Embryonic facial prominence (tissue), 1 donor: ENCODE data around the gene IGSF9.

Source experiments
- DNase-seq: peaks from one replicate; pipeline ENCODE4 v3.0.0-alpha.2; 2016; ENCODE audit errors: extremely low spot score

IGSF9 gene

DNA sequence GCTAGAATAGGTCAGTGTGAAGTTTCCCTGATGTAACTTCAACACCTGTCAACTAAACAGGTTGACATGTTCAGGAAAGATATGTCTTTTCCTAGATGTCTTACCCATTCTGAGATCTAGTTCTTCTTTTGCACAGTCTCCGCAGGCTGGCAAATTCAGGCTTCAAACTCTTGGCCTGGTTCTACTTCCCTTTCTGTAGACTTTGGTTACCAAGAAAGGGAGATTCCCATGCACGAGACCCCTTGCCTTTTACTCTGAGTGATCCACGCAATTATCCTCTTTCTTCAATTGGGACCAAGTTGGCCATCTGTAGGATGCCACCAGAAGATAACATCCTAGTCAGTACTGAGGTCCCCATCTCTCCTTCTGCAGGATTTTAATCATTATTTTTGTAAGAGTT is 47.5 kb downstream of the IGSF9 start:
- no peak for DNase-seq

DNA sequence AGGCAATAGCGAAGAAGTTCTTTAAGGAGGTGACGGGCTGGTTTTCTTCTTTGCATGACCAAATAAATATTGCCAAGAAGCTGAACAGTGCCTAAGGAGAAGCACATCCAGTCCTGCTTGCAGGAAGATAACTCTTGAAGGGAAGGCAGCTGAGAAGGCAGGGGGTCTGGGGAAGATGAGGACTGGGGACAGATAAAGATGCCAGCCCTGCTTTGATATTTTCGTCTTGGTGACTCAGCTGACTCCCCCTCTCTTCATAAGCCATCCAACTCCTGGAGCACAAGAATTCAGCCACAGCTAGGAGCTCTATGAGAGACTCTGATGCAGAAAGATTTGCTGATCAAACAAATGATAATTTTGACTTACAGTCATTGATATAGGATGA is 48.9 kb downstream of the IGSF9 start:
- DNase-seq: no peak

DNA sequence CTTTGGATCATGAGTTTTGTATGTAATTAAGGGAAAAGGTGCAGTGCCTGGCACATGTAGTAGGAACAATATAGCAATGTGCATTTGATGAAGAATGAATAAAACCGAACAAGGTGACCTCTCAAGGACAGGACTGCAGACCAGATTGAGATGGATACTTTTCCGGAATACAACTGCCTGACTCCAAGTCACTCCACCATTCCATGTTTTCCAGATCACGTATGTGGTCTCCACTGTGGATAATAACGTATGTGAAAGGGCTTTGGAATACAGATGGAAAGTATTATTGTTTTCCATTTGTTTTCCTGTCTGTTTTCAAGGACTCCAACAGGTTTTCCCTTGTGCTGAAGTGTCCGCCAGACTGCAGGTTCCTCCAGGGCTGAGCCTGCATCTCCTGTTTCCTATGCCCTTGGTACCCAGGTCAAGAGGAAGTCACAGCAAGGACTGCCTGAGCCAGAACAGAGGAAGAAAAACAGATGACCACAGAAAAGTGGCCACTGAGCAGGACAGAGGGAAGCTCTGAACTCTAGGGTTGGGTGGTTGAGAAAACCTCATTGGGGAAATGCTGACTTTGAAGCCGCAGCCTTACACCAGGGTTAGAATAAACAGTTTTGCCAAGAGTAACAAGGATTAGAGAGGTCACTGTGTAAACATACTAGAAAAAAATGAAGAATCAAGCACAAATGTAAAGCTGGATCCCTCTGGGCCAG is 49.4 kb downstream of the IGSF9 start:
- DNase-seq: peak; percentile 32

GRCh38 chr1:159895286-159895685 is 50.1 kb downstream of the IGSF9 start:
- DNase-seq: no peak

GRCh38 chr1:159892944-159893343 is 52.5 kb downstream of the IGSF9 start:
- no peak for DNase-seq

GRCh38 chr1:159891275-159892157 is 53.9 kb downstream of the IGSF9 start:
- no peak for DNase-seq

DNA sequence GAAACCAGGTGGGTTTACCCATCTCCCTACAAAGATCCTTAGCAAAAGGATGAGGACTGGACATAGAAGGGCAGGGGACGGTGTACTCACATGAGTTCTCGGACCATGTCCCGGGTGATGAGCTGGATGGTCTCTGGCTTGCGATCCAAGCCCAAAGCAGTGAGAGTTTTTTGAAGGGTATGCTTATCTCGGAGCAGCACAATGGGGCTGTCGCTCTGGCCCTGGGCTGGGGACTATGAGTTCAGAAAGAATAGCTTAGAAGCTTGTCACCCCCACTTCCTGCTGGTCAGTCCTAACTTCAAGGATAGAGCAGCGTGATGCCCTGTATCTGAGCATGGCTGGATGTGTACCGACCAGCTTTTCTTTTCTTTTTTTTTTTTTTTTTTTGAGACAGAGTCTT is 55.0 kb downstream of the IGSF9 start:
- DNase-seq: no peak

- DNase-seq: no peak
Observed at GRCh38 chr1:159889821-159890252, 55.6 kb downstream of the IGSF9 start.

- no peak for DNase-seq
Observed at GRCh38 chr1:159889202-159889601, 56.2 kb downstream of the IGSF9 start.

GRCh38 chr1:159884296-159884695 is 61.1 kb downstream of the IGSF9 start:
- DNase-seq: no peak

- no peak for DNase-seq
Observed at GRCh38 chr1:159883134-159883533, 62.3 kb downstream of the IGSF9 start.

DNA sequence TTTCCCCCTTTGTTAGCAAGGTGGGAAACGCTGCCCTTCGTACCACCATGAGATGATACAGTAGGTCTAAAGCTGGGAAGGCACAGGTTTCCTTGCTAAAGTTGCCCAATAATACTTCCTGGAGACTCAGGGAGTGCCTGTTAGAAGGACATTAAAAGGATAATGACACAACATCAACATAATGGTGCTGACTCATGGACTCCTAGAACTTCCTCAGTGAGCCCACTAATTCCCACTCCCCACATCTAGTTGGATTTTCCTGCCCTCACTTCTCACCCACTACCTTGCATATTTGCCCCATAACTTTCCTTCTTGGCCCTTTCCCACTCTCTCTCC is 62.9 kb downstream of the IGSF9 start:
- DNase-seq: no peak

DNA sequence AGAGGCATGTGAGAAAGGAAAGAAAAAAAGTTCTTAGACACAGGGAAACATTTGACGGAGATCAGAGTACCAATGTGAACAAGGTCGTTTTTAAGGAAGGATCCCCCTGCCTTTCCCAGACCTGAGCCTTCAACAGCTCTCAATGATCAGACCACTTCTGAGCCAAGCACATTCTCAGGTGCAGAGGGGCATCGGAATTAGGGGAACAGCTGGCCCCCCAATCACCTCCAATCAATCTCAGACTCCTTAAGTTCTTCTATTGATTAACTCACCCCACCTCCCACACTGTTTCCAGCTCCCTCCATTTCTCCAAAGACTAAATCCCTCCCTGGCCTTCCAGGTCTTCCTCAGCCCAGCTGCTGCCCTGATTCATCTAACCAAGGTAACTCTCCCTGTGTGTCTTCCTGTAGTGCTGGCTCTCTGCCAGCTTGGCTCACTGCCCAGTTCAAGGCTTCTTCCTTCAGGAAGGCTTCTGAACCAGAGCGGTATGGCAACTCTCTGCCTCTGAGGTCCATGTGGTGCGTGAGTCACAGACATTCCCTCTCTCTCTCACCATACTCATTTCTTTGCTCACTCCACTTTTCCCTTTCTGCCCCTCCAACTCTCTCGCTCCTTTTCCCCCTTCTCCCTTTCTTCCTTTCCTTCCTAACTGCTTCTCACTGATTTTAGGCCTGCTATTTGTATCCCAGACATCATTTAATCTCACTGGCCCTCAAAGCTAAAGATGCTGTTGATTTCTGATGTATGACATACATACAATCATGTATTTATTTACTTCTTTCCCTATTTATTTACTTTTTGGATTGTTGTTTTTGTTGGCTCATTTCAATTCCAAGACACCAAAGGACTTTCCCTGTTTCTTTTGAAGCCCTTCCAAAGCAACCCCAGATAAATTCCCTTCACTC is 63.5 kb downstream of the IGSF9 start:
- DNase-seq: no peak

DNA sequence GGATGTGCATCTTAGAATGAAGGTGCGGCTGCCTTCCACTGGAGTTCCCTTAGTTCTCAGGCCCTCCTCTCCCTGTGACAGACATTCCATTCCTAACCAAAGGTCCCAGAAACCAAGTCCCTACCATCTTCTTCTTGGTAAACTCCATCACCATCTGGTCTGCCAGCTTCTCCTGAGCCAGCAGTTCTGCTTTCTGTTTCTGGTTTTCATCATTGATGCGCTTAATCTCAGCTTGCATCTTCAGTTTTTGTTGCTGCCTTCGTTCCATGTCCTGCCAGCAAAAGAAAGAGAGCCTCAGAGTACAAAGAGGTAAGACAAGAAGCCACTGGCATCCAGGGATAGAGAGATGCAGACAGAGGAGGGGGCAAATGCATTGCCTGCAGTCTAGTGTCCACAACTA is 65.0 kb downstream of the IGSF9 start:
- DNase-seq: no peak

DNA sequence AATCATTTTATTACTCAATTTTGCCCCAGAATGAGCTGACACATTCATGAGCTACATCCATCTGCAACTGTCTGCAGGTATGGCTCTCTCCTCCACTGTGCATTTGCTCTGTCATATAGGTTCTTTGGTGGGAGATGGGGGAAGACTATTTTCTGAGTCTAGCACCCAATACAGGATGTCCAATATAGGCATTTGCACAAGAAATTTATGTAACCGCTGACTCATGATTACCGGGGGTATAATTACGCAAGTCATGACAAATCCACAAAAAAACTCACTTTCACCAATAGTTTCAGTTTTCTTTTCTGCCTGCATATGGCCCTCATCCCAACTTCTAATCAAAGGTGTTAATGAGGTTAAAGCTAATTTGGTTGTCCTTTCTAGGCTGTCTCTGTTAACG is 65.4 kb downstream of the IGSF9 start:
- no peak for DNase-seq

- DNase-seq: no peak
Observed at GRCh38 chr1:159879136-159879535, 66.3 kb downstream of the IGSF9 start.

DNA sequence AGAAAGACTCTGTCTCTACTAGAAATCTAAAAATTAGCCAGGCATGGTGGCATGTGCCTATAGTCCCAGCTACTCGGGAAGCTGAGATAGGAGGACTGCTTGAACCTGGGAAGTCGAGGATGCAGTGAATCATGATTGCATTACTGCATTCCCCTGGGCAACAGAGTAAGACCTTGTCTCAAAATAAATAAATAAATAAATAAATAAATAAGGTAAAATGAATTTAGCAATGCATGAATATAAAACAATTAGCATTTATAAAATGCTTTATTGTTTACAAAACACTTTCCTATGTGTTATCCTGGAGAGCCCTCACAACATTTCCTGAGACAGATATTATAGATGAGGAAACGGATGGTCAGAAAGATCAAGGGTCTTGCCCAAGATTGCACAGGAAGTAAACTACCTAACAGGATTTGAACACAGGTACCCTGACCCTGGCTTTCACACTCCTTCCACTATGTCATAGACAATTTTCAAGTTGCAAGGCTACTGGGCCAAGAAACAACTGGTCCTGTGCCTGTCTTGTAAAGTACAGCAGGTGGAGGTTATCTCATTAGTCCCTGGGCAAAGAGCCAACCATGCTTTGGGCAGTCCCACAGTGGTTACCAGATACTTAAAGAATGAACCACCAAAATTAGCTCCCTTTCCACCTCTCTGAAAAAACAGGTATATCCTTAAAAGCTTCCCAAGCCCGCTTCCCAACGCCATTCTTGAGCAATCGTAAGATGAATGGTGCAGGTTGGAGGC is 67.5 kb downstream of the IGSF9 start:
- no peak for DNase-seq
